Body of pancreas (tissue), 4 donors: ENCODE measurements around the gene CIRBP.

Experiments used
- POLR2A ChIP-seq, 3 donors: fragments of 450-650 bp; IDR thresholded peaks; one replicate each; pipeline ENCODE4 v1.6.1; 2016; ENCODE audit warnings: antibody characterized with exemption in 3 of 3, mild to moderate bottlenecking in 2 of 3
- TF ChIP-seq, protein P1 (sequence below), 7 experiments: fragments of 450-650 bp in 4 of 7; fragments of 200-600 bp in 3 of 7; sonication (generic) in 3 of 7; IDR thresholded peaks; one replicate each; pipeline ENCODE4 v1.5.1; 2016 to 2019; ENCODE audit warnings: antibody characterized with exemption in 7 of 7

DNA sequence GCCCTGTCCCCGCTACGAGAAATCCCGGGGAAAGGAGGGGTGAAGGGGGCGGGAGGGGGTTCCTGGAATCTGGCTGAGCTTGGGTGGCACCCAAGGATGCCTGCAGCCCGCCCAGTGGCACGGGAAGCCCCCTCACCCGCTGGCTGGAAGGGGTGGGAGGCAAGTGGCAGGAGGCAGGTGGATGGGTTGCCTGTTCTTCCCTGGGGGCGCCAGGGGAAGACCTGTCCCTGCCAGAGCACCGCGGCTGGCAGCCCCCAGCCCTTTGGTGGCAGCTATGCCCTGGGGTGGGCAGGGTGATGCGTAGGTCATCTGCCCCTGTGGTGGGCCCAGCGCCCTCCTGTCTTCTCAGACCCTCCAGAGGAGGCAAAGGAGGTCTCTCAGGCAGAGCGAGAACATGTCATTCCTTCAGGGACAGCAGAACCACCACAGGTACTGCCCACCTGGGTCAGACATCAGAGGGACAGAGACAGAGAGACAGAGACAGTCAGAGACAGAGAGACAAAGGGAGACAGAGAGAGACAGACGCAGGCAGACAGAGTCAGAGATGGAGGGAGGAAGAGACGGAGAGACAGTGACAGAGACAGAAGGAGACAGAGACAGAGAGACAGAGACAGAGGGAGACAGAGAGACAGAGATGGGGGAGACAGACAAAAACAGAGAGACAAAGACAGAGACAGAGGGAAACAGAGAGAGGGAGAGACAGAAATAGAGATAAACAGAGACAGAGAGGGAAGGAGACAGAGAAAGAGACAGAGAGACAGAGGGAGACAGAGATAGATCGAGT, 53.3 kb downstream of the CIRBP start:
- TF ChIP-seq, protein P1, sequence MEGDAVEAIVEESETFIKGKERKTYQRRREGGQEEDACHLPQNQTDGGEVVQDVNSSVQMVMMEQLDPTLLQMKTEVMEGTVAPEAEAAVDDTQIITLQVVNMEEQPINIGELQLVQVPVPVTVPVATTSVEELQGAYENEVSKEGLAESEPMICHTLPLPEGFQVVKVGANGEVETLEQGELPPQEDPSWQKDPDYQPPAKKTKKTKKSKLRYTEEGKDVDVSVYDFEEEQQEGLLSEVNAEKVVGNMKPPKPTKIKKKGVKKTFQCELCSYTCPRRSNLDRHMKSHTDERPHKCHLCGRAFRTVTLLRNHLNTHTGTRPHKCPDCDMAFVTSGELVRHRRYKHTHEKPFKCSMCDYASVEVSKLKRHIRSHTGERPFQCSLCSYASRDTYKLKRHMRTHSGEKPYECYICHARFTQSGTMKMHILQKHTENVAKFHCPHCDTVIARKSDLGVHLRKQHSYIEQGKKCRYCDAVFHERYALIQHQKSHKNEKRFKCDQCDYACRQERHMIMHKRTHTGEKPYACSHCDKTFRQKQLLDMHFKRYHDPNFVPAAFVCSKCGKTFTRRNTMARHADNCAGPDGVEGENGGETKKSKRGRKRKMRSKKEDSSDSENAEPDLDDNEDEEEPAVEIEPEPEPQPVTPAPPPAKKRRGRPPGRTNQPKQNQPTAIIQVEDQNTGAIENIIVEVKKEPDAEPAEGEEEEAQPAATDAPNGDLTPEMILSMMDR (IDR thresholded peaks at IDR 0.05) = no peak
- no peak for TF ChIP-seq POLR2A (IDR thresholded peaks at IDR 0.05)
